NCI-H146 treated with DMSO at 0.1 percent for 48 hours (cell line): ENCODE measurements around the gene AGK.

ENCODE experiments used
- DNase-seq: peaks from one replicate; lab custom pipeline; 2025; ENCODE audit not compliant: unreplicated experiment; lab: John Stamatoyannopoulos, UW

The AGK gene

GRCh38 chr7:141551094-141551781 is at the start of gene AGK:
Gene AGK (plus strand): TSS chr7:141551410. CDS start chr7:141555467, 4,057 bp downstream.
- DNase-seq, result peak; percentile 87

- no peak for DNase-seq
Observed at GRCh38 chr7:141501451-141501850, 49.8 kb upstream of the AGK start.

GRCh38 chr7:141511316-141511675 is 39.9 kb upstream of the AGK start:
- DNase-seq, result no peak

- DNase-seq, result no peak
Observed at GRCh38 chr7:141511676-141512396, 39.4 kb upstream of the AGK start.

- DNase-seq, result no peak
Observed at GRCh38 chr7:141512597-141512996, 38.6 kb upstream of the AGK start.

- no peak for DNase-seq
Observed at GRCh38 chr7:141513720-141514119, 37.5 kb upstream of the AGK start.

- DNase-seq, result no peak
Observed at GRCh38 chr7:141515941-141516340, 35.3 kb upstream of the AGK start.

GRCh38 chr7:141519623-141520022 is 31.6 kb upstream of the AGK start:
- DNase-seq, result no peak

GRCh38 chr7:141522657-141523342 is 28.4 kb upstream of the AGK start:
- no peak for DNase-seq

- no peak for DNase-seq
Observed at GRCh38 chr7:141525973-141526514, 25.2 kb upstream of the AGK start.

- no peak for DNase-seq
Observed at GRCh38 chr7:141527076-141527475, 24.1 kb upstream of the AGK start.

GRCh38 chr7:141528399-141528798 is 22.8 kb upstream of the AGK start:
- no peak for DNase-seq

- peak; percentile 75 for DNase-seq
Observed at GRCh38 chr7:141533149-141533949, 17.9 kb upstream of the AGK start.

GRCh38 chr7:141534757-141535737 is 16.2 kb upstream of the AGK start:
- DNase-seq, result no peak

- no peak for DNase-seq
Observed at GRCh38 chr7:141537906-141538305, 13.3 kb upstream of the AGK start.

GRCh38 chr7:141541375-141541774 is 9.8 kb upstream of the AGK start:
- DNase-seq, result no peak

GRCh38 chr7:141544831-141545230 is 6.4 kb upstream of the AGK start:
- DNase-seq, result no peak

GRCh38 chr7:141549582-141549981 is 1.6 kb upstream of the AGK start:
- DNase-seq, result no peak

GRCh38 chr7:141550386-141551093 is 670 bp upstream of the AGK start:
- peak; percentile 36 for DNase-seq
